Aorta (tissue), 5 donors: ENCODE measurements around the gene PCNX3. TPM values are rescaled to one million over a fixed set of nuclear protein-coding genes. Genes with fewer than 3 reads are reported as not detected.
"Not testable (repeated sequence)": the region's sequence is repeated elsewhere in the genome, so short reads cannot be mapped to it uniquely, and the experiment has no call there.

Experiments used
- ATAC-seq: fragments of 200-7000 bp; cut with Tn5 transposase; one replicate; pipeline ENCODE4 v1.9.1; 2022; ENCODE audit warnings: moderate library complexity; ENCODE audit not compliant: low FRiP score
- DNase-seq, 2 donors: peaks; one replicate each; pipeline ENCODE4 v3.0.0-alpha.2; 2020
- H3K27ac ChIP-seq, 2 donors: one replicate each; pipeline ENCODE4 v1.5.1; 2013; ENCODE audit warnings: low read length in 2 of 2, mild to moderate bottlenecking in 2 of 2, moderate library complexity in 2 of 2, control low read depth in 1 of 2, inconsistent platforms in 1 of 2, low read depth in 1 of 2
- H3K27me3 ChIP-seq, 2 donors: one replicate each; pipeline ENCODE4 v1.6.1; 2013; ENCODE audit warnings: control low read depth in 1 of 2, low read length in 1 of 2, mild to moderate bottlenecking in 1 of 2, moderate library complexity in 1 of 2; ENCODE audit not compliant: insufficient read depth in 2 of 2, control insufficient read depth in 1 of 2
- H3K36me3 ChIP-seq, 2 donors: one replicate each; pipeline ENCODE4 v1.6.1; 2013; ENCODE audit warnings: control low read depth in 1 of 2, low read length in 1 of 2, mild to moderate bottlenecking in 1 of 2; ENCODE audit not compliant: insufficient read depth in 2 of 2, control insufficient read depth in 1 of 2
- H3K4me1 ChIP-seq, 2 donors: one replicate each; pipeline ENCODE4 v1.6.1; 2013; ENCODE audit warnings: low read length in 2 of 2, control low read depth in 1 of 2, mild to moderate bottlenecking in 1 of 2, moderate library complexity in 1 of 2; ENCODE audit not compliant: insufficient read depth in 2 of 2, control insufficient read depth in 1 of 2
- H3K4me3 ChIP-seq, 2 donors: one replicate each; pipeline ENCODE4 v1.5.1; 2013; ENCODE audit warnings: low read length in 2 of 2, control low read depth in 1 of 2, mild to moderate bottlenecking in 1 of 2
- H3K9me3 ChIP-seq: one replicate; pipeline ENCODE4 v1.6.1; 2013; ENCODE audit warnings: mild to moderate bottlenecking, low read length; ENCODE audit not compliant: control insufficient read depth
- WGBS, 2 donors: extraction: QIAGEN DNeasy Blood & Tissue Kit; methylation state at CpG; one replicate each; pipeline ENCODE4 v1.1.7; 2013; 5-methylcytosine and 5-hydroxymethylcytosine counted together
- intact Hi-C, 2 donors: fragments of 100-400 bp; cut with DNase I; formaldehyde crosslinking; loops; one replicate each; pipeline versions ENCODE4 v1.14.2 to v1.15.0; 2022
- polyA plus RNA-seq, 2 donors: library from polyadenylated mRNA; stranded (reverse); fragments of 200-250 nt; gene quantifications; one replicate each; pipeline ENCODE4 v1.2.3, GENCODE V29; 2013
- total RNA-seq, 2 donors: library from RNA; stranded (reverse); fragmentation: NEBNext Ultra II Directional; extraction: Animal tissue kit (Norgen Biotek cat#: 25700); gene quantifications; one replicate each; pipeline ENCODE4 v1.2.1, GENCODE V29; 2021
- donor health status: healthy with polysubstance abuse.
- donor health status: Bipolar disorder and iron deficiency.
- donor health status: DM: no; HTN: no; CAD: no.
- donor health status: DM: no; HTN: no; CAD: no.
- donor health status: DM: yes; HTN: yes; CAD: no.

Gene PCNX3
- total and polyA plus RNA-seq, 4 donors, result 3.9 to 50.0 (median 26.8) TPM

DNA sequence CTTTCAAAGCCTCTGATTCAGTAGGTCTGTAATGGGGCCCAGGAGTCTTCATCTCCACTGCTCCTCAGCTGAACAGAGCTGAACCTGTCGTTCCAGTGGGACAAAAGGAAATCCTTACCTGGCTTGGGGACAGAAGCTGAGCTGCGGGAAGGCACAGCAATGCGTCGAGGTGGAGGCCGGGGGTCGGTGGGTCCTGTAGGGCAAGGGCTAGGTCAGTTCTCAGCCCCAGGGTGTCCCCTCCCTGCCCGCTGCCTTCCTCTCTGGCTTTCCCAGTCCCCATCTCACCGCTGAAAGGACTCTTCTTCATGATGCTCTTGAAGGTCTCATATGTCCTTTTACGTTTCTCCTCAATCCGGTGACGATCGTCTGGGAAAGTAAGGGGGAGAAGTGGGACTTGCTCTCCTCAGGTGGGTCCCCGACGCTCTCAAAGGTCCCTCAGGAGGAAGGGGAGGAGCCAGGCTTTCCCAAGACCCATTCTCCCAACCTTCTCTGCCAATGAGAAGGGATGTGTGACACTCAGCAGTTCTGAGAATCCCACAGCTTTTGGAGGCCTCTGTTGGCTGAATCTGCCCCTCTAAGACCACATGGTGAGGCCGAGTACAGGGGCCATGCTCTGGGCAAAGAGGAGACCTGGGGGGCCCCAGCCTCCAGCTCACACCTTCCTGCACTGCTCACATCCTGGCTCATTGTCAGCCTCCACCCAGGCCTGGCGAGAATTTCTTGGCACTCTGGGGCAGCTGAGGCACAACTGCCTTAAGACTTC lies 40.2 kb downstream of the PCNX3 start:
- DNase-seq, result peak in 1 of 2 donors; percentile 41
- no peaks in the 10 kb centered on the region for H3K9me3 ChIP-seq
- no peaks in the 10 kb centered on the region for H3K27me3 ChIP-seq
- no peak overlapping the region for H3K27ac ChIP-seq
- H3K4me3 ChIP-seq, result no peak overlapping the region
- 82 to 84% methylated on average over 16 of the region's 16 CpGs for WGBS, 2 donors
- H3K4me1 ChIP-seq, result peaks cover 0 to 4% of the 10 kb centered on the region in 2 donors
- ATAC-seq, result no peak
- peaks cover 0 to 9% of the 10 kb centered on the region in 2 donors for H3K36me3 ChIP-seq
- intact Hi-C loops, result no loop called here

GRCh38 chr11:65657426-65657825 lies 41.9 kb downstream of the PCNX3 start:
- WGBS, 2 donors, result 83 to 85% methylated on average over 7 of the region's 7 CpGs
- intact Hi-C loops, result no loop called here
- DNase-seq (peak in 1 of 2 donors; percentile 22), ATAC-seq (no peak)
- H3K27me3 ChIP-seq, result no peaks in the 10 kb centered on the region
- H3K9me3 ChIP-seq, result no peaks in the 10 kb centered on the region
- H3K36me3 ChIP-seq, result peaks cover 0 to 9% of the 10 kb centered on the region in 2 donors
- H3K4me3 ChIP-seq, result no peak overlapping the region
- no peak overlapping the region for H3K27ac ChIP-seq
- H3K4me1 ChIP-seq, result peaks cover 0 to 4% of the 10 kb centered on the region in 2 donors

DNA sequence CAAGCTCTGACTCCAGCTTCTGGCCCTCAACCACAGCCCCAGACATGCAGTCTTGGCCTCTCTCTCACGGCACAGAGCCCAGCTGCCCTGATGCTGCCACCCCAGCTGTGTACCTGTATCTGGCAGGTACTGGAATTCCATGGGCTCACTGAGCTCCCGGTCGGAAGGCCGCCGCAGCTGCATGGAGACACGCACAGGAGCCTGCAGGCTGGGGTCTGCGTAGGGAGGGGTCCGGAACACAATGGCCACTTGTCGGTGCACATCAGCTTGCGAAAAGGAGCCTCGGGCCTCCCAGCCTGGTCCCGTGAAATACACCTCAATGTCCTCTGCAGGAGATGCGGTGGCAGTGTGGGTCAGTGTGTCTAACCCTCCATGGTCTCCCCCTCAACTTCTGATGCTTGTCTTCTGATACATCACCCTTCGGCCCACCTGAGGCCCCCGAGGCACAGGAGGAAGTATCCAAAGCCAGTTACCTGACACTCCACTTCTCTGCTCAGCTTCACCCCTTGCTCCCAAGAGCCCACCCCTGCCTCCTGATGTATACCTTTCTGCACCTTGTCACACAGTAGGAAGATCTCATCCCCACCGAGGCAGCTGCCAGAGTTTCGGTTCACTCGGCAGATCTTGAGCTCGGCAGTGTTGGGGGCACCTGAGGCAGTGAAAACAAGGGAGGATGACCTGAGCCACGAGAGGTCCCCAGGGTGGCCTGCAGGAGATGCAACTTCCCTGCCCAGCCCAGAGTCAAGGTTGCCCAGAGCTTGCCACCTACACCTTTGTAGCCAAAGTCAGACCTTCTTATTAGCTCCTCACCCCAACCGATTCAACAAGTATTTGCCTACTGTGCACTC lies 42.8 kb downstream of the PCNX3 start:
- 88% methylated on average over 21 of the region's 21 CpGs for WGBS, 2 donors
- H3K9me3 ChIP-seq, result no peaks in the 10 kb centered on the region
- peaks cover 0 to 9% of the 10 kb centered on the region in 2 donors for H3K36me3 ChIP-seq
- no peaks in the 10 kb centered on the region for H3K4me1 ChIP-seq
- DNase-seq (peak in 1 of 2 donors; percentile 36), ATAC-seq (no peak)
- H3K27me3 ChIP-seq, result no peaks in the 10 kb centered on the region
- H3K4me3 ChIP-seq, result no peak overlapping the region
- no peak overlapping the region for H3K27ac ChIP-seq
- intact Hi-C loops, result no loop called here

DNA sequence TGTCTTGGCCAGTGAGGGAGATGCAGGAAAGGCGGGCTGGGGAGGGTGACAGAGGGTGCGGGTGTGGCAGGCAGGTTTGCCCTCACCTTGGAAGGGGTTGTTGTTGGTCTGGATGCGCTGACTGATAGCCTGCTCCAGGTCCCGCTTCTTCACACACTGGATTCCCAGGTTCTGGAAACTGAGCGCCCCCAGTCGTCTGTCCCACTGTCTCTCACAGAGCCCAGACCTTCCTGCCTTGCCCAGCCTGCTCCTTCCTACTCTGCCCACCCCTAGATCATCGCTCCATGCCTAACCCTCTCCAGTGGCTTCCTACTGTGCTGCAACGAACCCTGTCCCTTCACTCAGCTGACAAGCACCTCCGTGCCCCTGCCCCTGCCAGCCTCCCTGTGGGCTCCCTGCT lies 44.5 kb downstream of the PCNX3 start:
- Histone ChIP-seq H3K27me3 (no peaks in the 10 kb centered on the region), H3K4me3 (no peak overlapping the region), H3K27ac (no peak overlapping the region), H3K36me3 (peaks cover 0 to 9% of the 10 kb centered on the region in 2 donors), H3K4me1 (no peaks in the 10 kb centered on the region), H3K9me3 (no peaks in the 10 kb centered on the region)
- WGBS, 2 donors, result 85 to 92% methylated on average over 9 of the region's 9 CpGs
- DNase-seq, result peak in 1 of 2 donors; percentile 40
- no peak for ATAC-seq
- intact Hi-C loops, result loop anchor here in 1 of 2 donors (5.0 kb wide), 1 partner anchor 52 kb away; the partner anchor contains the start of gene KAT5

DNA sequence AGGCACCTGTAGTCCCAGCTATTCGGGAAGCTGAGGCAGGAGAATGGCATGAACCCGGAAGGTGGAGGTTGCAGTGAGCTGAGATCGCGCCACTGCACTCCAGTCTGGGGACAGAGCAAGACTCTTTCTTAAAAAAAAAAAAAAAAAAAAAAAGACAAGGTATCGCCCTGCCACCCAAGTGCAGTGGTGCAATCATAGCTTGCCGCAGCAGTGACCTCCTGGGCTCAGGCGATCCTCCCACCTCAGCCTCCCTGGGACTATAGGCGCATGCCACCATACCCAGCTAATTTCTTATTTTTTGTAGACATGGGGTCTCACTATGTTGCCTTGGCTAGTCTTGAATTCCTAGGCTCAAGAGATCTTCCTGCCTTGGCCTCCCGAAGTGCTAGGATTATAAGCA lies 45.3 kb downstream of the PCNX3 start:
- ATAC-seq, H3K4me1 ChIP-seq, H3K27me3 ChIP-seq, H3K4me3 ChIP-seq, H3K36me3 ChIP-seq, H3K27ac ChIP-seq, H3K9me3 ChIP-seq: not testable (repeated sequence)
- intact Hi-C loops, result loop anchor here in 1 of 2 donors (5.0 kb wide), 1 partner anchor 51 kb away; the partner anchor contains the start of gene KAT5
- 89 to 91% methylated on average over 8 to 9 of the region's 9 CpGs for WGBS, 2 donors
- DNase-seq, result peak in 1 of 2 donors; percentile 24

GRCh38 chr11:65661599-65662246 lies 46.1 kb downstream of the PCNX3 start:
- Histone ChIP-seq H3K27me3 (no peaks in the 10 kb centered on the region), H3K27ac (peak overlapping the region; percentile 73 to 83), H3K9me3 (no peaks in the 10 kb centered on the region), H3K4me1 (no peaks in the 10 kb centered on the region), H3K36me3 (peaks cover 0 to 7% of the 10 kb centered on the region in 2 donors), H3K4me3 (peak overlapping the region; percentile 82 to 93)
- DNase-seq, result no peak
- ATAC-seq, result no peak
- 55 to 61% methylated on average over 25 of the region's 25 CpGs for WGBS, 2 donors
- intact Hi-C loops, result loop anchor here in 1 of 2 donors (5.0 kb wide), 1 partner anchor 51 kb away; the partner anchor contains the start of gene KAT5

- DNase-seq (no peak), ATAC-seq (no peak)
- intact Hi-C loops, result loop anchor here in 1 of 2 donors (5.0 kb wide), 1 partner anchor 50 kb away; the partner anchor contains the start of gene KAT5
- Histone ChIP-seq H3K27ac (peak overlapping the region; percentile 73 to 83), H3K4me1 (no peaks in the 10 kb centered on the region), H3K27me3 (no peaks in the 10 kb centered on the region), H3K36me3 (peaks cover 0 to 3% of the 10 kb centered on the region in 2 donors), H3K4me3 (peak overlapping the region; percentile 82 to 93), H3K9me3 (no peaks in the 10 kb centered on the region)
- 0 to 1% methylated on average over 17 to 29 of the region's 29 CpGs for WGBS, 2 donors
These were observed 46.7 kb downstream of the PCNX3 start for GRCh38 chr11:65662247-65662798.
